ENCODE measurements around the gene RBBP7.
A peak's percentile ranks its signal among the peaks of the same experiment; 100 is the strongest.

The RBBP7 gene

GRCh38 chrX:16903274-16904022 lies 33.3 kb upstream of the RBBP7 start:
- no peak overlapping the region for H3K27ac ChIP-seq
- no peak for TF ChIP-seq CTCF (IDR thresholded peaks at IDR 0.05; ENCODE audit: low read depth, low read length)
- no peak for DNase-seq
- no peak overlapping the region for H3K4me3 ChIP-seq (ENCODE audit: low read depth, low read length)
- H3K36me3 ChIP-seq = no peaks in the 10 kb centered on the region
- peaks cover 23% of the 10 kb centered on the region for H3K27me3 ChIP-seq (ENCODE audit: insufficient read depth, low read depth, severe bottlenecking)
- H3K9me3 ChIP-seq (ENCODE audit: severe bottlenecking) = no peaks in the 10 kb centered on the region

GRCh38 chrX:16897445-16897844 lies 27.3 kb upstream of the RBBP7 start:
- Histone ChIP-seq H3K27me3 (ENCODE audit: insufficient read depth, low read depth, severe bottlenecking) (peaks cover 30% of the 10 kb centered on the region), H3K9me3 (ENCODE audit: severe bottlenecking) (no peaks in the 10 kb centered on the region)
- no peak for DNase-seq

GRCh38 chrX:16892504-16893362 lies 22.6 kb upstream of the RBBP7 start:
- TF ChIP-seq CTCF (IDR thresholded peaks at IDR 0.05; ENCODE audit: low read depth, low read length) = peak; percentile 92
- Histone ChIP-seq H3K9me3 (ENCODE audit: severe bottlenecking) (no peaks in the 10 kb centered on the region), H3K4me3 (ENCODE audit: low read depth, low read length) (no peak overlapping the region), H3K27me3 (ENCODE audit: insufficient read depth, low read depth, severe bottlenecking) (peaks cover 12% of the 10 kb centered on the region), H3K27ac (peak overlapping the region; percentile 42; the same call in 1 of the 2 replicates), H3K36me3 (no peaks in the 10 kb centered on the region)
- peak; percentile 87 for DNase-seq

More at GRCh38 chrX:16897445-16897844, 27.3 kb upstream of the RBBP7 start:
- H3K27ac ChIP-seq = no peak overlapping the region
- H3K36me3 ChIP-seq = no peaks in the 10 kb centered on the region
- H3K4me3 ChIP-seq (ENCODE audit: low read depth, low read length) = no peak overlapping the region
- TF ChIP-seq CTCF (IDR thresholded peaks at IDR 0.05; ENCODE audit: low read depth, low read length) = no peak

GRCh38 chrX:16885628-16886027 lies 15.5 kb upstream of the RBBP7 start:
- no peak for TF ChIP-seq CTCF (IDR thresholded peaks at IDR 0.05; ENCODE audit: low read depth, low read length)
- Histone ChIP-seq H3K4me3 (ENCODE audit: low read depth, low read length) (no peak overlapping the region), H3K27ac (no peak overlapping the region), H3K36me3 (no peaks in the 10 kb centered on the region), H3K27me3 (ENCODE audit: insufficient read depth, low read depth, severe bottlenecking) (no peaks in the 10 kb centered on the region), H3K9me3 (ENCODE audit: severe bottlenecking) (no peaks in the 10 kb centered on the region)
- no peak for DNase-seq

- peak overlapping the region; percentile 70 for H3K4me3 ChIP-seq (ENCODE audit: low read depth, low read length)
- no peak for DNase-seq
- no peak overlapping the region; the same call in 1 of the 2 replicates for H3K27ac ChIP-seq
These were observed 13.3 kb upstream of the RBBP7 start for GRCh38 chrX:16883487-16883804.

More at GRCh38 chrX:16883487-16883804, 13.3 kb upstream of the RBBP7 start:
- no peaks in the 10 kb centered on the region for H3K27me3 ChIP-seq (ENCODE audit: insufficient read depth, low read depth, severe bottlenecking)
- H3K9me3 ChIP-seq (ENCODE audit: severe bottlenecking) = no peaks in the 10 kb centered on the region
- no peaks in the 10 kb centered on the region for H3K36me3 ChIP-seq
- no peak for TF ChIP-seq CTCF (IDR thresholded peaks at IDR 0.05; ENCODE audit: low read depth, low read length)

Data from WERI-Rb-1 (cell line).